ENCODE measurements around the gene CAPG.
A peak's percentile ranks its signal among the peaks of the same experiment; 100 is the strongest.
"Not testable (repeated sequence)": the region's sequence is repeated elsewhere in the genome, so short reads cannot be mapped to it uniquely, and the experiment has no call there.

CAPG gene, protein sequence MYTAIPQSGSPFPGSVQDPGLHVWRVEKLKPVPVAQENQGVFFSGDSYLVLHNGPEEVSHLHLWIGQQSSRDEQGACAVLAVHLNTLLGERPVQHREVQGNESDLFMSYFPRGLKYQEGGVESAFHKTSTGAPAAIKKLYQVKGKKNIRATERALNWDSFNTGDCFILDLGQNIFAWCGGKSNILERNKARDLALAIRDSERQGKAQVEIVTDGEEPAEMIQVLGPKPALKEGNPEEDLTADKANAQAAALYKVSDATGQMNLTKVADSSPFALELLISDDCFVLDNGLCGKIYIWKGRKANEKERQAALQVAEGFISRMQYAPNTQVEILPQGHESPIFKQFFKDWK

DNA sequence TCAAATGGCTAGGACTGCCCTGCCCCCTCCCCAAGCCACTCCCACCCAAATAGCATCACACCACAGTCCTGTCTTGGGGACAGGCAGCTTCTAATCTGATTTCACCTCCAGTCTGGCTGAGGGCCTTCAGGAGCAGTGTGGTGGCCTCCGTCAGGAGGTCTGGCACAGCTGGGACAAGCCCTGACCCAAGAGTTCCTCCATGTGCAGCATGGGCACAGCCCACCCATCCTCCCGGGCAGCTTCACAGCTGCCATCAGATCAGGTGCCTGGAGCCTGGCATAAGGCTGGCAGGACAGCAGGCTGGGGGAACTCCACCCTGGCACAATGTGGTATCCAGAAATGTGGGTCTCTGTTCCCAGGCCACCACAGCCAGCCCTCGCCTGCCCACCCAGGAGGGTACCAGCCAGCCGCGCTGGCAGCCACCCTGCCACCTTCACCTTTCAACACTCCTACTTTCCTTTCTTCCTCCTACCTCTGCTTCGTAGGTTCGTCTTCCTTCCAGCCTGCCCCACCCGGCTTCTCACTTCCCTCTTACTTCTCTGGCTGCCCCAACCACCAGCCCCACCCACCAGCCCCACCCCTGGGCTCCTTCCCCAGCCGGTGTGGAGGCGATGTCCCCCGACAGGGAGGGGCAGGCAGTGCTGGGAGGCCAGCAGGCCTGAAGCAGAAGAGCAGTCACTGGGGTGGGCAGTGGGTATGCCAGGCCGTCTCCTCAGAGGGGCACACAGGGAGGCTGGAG, at the start of gene CAPG:
Gene CAPG (minus strand): TSS at position 522 of the 739 bp plus-strand sequence. CDS start 8,221 bp downstream, outside the sequence.
- peak; percentile 81 to 93 (median 86) for DNase-seq

DNA sequence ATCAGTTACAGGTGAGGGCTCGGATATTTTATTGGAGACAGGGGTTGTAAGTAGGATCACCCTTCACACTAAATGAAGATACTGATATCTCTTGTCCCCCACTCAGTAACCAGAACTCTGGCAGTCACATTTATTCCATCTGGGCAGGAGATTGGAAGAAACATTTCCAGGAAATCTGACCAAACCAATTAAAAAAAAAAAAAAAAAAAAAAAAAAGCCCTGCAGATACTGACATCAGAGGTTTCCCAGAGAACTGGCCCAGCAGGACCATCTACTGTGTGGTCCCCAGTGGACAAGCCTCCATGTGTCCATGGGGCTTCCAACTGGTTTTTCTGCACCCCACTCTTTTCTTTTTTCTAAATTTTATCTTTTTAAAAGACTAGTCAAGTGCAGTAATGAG, 49.6 kb upstream of the CAPG start:
- DNase-seq, result no peak

DNA sequence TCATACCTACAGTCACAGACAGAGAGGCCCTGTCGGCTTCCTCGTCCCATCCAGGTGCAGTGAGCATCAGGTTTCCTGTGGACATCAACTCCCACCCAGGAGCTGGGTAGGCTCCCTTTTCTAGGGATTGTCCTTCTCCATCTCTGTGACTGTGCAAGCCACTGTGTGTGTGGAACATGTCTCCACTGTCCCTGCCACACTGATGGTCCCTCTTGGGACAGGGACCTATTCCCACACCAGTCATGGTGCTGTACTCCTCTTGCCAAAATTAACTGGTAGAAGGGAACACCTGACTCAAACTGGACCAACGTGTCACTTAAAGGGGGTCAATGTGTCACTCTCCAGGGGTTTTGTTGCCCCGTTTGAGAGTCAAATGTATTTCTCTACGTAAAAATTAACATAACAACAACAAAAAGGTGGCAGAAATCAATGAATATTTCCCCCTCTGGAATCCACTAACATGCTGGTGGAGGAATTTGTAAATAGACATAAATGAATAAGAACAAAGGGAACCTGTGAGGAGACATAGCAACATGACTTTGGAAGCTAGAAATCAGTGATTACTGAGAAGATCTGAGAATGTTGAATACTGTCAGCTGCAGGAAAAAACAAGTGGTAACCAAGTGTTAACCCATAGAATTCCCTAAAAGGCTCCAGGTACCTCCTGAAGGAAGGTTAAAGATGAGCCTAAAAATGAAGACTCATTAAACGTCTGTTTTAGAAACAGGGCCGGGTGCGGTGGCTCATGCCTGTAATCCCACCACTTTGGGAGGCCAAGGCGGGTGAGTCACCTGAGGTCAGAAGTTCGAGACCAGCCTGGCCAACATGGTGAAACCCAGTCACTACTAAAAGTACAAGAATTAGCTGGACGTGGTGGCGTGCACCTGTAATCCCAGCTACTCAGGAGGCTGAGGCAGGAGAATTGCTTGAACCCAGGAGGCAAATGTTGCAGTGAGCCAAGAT, 48.7 kb upstream of the CAPG start:
- DNase-seq, result no peak

DNA sequence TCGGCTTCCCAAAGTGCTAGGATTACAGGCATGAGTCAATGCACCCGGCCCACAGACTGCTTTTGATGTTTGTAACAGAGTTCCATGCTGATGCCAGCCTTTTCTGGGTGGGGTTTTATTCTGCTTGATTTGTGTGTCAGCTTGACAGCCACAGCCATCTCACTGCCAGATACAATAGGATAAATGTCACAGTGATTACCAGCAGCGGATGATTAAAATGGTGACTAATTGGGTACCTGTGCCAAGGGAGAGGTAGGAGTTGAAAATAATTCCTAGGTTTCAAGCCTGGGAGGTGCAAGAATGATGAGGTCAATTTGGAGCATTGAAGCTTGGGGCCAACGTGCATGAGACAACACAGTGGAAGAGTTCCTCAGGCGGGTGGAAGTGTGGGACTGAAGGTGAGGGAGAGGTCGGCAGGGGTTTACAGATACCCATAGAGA, 47.7 kb upstream of the CAPG start:
- DNase-seq, result no peak

DNA sequence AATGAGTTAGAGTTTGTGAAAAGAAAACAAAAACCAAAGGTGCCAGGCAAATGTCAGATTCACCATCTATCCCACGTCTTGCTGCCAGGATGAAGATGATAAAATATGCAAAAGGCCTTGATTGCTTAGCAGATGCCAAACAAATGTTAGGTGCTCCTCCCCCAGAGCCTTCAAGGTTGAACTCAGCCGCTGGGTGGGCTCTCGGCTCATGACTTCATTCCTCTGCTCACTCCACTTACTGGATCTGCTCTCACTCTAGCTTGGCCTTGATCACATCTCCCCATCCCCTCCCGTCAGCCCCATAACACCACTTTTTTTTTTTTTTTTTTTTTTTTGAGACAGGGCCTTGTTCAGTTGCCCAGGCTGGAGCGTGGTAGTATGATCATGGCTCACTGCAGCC, 46.9 kb upstream of the CAPG start:
- DNase-seq, result no peak

DNA sequence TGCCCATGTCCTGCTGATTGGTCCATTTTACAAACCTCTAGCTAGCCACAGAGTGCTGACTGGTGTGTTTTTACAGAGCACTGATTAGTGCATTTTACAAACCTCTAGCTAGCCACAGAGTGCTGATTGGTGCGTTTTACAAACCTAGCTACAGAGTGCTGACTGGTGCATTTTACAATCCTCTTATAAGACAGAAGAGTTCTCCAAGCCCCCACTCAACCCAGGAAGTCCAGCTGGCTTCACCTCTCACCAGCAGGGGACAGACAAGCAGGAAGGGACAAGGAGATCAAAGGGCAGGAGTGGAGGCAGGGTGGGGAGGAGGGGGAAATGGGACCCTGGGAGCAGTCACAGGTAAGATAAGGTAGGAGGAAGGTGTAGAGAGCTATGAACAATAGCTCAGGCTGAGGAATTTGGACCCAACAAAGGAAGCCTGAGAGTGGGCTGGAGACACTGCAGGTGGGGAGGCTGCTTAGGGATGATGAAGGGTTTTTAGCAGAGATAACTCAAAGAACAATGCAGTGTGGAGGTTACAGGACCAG, 45.5 kb upstream of the CAPG start:
- no peak for DNase-seq

DNA sequence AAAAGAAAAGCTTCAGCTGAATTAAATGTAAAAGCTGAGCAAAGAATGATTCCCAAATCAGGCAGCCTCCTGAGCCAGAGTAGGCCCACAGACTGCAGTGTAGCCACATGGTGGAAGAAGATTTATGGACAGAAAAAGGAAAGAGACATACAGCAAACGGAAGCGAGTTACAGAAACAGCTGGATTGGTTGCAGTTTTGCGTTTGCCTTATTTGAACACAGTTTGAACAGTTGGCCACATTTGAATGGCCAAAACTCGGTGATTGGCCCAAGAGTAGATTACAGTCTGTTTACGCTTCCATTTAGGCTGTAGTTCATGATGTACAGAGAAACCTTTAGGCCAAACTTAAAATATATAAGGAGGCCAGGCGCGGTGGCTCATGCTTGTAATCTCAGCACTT, 43.4 kb upstream of the CAPG start:
- no peak for DNase-seq

DNA sequence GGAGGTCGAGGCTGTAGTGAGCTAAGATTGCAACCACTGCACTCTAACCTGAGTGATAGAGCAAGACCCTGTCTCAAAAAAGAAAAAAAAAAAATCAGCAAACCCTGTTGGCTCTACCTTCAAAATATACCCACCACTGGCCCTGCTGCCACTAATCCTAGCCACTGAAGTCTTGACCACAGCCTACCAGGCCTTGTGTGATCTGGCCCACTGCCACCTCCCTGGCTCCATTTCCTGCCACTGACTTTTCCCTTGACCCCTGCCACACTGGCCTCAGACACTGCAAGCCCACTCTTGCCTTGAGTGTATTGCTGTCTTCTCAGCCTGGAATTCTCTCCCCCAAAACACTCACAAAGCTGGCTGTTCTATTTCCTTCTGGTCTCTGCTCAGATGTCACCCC, 42.1 kb upstream of the CAPG start:
- no peak for DNase-seq

DNA sequence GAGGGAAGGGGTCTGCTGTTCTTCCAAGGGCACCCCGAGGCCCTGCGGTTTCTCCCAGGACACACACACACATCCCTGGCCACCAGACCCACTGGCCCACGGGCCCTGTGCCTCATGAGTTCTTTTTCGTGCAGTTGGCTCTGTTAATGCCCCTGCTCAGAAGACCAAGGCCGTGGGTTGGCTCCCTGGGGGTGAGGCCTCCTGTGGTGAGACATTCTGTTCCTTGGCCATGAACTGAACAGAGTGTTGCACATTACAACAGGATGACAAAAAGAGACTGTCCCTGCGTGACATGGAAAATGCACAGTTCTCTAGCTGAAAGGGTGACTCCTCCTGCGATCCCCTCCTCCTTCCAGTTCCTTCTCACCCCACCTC, 39.0 kb upstream of the CAPG start:
- DNase-seq, result no peak

DNA sequence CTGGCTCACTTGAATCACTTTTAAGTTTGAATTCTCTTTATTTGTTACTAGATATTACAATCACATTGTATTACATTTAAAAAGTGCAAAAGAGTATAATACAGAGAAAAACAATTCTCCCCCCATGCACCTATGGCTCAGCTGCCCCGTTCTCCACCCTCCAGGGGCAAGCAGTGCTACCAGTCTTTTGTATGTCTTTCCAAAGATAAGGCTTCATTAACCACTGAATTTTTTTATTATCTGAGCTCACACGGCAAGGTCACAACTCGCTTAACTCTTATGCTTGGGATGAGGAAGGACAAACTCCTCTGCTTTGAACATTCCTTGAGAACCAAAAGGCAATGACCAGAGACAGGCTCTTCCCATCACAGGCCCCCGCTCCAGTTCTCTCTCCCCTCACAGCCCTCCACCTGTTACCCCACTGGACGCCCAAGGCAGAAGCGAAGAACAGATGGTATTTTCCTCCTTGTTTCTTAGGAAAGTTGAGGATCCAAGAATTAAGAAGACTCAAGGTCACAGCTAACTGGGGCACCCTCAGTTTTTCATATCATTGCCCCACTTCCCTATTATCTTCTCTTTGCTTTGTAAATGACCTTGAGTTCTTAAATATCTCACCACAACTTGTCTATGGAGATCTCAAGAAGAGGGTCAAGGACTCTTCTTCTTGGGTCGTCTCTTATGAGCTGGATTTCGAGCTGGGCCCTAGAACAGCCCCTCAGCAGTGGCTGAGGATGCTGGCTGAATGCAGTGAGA, 38.5 kb upstream of the CAPG start:
- DNase-seq, result no peak

DNA sequence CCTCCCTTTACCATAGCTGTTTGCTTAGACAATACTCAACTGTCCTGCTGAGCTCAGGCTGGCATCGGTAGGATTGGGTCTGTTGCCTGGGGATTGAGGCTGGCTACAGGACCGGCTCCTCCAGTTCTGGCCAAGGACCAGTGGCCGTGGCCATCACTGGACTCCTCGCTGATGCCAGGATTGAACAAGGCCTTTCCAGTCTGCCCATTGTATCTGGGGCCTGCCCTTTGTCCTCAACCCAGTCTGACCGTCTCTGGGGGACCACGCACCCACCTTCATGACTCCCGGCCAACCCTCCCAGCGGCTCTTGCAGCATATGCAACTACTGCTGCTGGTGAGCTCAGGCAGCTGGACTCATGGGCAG, 37.0 kb upstream of the CAPG start:
- no peak for DNase-seq

DNA sequence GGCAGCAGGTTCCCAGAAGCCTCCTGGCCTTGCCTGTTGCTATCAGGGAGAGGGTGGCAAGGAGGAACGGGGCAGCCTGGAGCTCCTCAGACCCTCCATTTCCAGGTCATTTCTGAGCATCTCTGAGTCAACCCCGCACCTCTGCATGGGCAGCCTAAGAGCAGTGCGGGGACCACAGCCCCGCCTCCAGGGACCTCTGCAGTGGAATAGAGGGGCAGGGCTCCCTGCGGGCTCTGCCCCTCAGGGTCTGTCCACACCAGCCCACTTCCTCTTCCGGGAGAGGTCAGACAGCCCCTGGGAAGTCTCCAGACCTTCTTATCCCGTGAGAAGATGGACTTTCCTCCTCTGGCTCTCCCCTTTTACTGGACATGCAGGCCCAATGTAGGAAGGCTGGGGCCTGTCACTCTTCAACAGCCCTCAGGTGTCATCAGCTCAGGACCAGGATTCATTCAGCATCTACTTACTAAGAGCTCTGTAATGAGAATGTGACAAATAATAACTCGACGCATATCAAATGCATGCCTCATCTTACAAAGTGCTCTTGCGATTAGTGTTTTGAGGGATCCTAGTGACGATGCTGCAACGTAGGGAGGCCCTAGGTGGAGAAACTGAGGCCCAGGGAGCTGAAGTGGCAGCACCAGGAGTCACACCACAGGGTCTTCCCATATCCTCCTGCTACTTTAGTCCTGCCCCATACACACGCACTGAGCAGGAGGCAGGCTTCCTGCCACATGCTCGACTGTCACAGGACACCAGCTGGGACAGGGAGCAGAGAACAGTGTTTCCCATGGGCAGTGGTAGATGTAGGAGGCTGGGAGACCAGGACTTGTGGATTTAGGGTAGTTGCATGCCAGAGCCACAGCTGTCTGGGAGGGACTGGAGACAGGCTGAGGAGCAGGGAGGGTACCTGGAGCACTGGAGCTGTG, 36.4 kb upstream of the CAPG start:
- no peak for DNase-seq

DNA sequence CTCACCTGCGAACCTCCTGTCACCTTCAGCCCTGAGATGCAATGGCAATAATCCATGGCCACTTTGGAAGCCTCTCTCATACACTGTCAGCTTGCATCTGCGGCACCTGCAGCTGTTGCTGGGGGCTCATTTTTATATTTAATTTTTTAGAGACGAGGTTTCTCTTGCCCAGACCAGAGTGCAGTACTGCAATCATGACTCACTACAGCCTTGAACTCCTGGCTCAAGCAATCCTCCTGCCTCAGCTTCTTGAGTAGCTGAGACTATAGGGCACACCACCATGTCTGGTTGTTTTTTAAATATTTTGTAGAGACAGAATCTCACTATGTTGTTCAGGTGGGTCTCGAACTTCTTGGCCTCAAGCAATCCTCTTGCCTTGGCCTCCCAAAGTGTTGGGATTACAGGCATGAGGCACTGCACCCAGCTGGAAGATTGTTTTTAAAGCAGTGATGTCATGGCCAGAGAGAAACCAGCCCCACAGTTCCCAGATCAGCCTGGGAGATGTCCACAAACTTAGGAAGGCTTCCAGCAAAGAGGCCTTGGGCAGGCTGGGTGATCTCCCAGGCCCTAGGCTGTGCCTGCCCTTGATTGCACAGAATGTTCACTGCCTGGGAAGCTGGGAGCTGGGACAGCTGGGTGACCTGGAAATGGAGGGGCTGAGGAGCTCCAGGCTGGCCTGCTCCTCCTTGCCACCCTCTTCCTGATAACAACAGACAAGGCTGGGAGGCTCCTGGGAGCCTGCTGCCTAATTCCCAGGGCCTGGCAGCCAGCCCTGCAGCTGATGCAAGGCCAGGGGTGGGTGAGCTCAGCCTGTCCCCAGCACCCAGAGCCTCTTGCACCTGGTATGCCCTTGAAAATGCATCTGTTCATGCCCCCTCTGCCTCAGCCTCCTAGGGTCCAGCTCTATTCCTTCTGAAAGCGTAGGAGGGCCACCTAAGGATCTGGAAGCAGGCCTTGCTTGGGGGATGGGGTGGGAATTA, 35.4 kb upstream of the CAPG start:
- no peak for DNase-seq

DNA sequence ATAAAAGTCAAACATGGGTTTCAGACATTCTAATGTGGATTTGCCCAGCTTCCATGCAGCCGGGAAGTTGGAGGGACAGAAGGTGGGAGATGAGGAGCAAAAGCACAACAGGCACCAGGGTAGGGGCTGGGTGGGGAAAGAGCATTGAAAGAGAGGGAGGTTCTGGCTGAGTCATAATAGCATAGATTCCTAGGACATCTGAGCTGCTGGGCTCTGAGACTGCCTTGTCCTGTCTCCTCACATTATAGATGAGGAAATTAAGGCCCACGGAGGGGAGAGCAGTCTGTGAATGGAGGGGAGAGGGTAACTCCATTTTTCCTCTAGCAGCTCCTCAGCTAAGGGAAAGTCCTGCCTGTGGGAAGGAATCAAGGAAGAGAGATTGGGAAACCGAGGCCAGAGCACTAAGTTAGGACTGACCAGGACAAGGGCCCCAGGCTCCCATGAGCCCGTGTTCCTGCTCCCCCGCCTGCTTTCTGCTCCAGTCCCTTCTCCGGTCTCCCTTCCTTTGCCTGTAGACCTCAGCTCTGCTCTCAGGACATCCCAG, 34.5 kb upstream of the CAPG start:
- DNase-seq, result no peak

DNA sequence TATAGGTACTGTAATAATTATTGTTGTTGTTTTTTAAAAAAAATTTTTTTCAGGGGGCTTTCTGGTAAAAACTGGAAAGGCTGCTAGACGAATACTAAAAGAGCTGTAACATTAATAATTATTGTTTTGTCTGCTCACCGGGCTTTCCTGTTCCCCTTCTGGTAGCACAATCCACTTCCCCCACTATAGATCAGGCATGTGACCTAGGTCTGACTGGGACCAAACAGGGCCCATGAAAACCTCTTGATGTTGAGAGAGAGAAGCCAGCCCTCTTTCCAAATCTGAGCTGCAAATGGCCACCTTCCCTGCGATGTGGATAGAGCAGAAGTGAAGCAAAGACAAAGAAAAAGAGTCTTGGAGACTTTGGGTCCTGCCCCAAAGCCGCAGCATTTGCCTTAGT, 31.7 kb upstream of the CAPG start:
- peak; percentile 47 to 53 (median 48) for DNase-seq

DNA sequence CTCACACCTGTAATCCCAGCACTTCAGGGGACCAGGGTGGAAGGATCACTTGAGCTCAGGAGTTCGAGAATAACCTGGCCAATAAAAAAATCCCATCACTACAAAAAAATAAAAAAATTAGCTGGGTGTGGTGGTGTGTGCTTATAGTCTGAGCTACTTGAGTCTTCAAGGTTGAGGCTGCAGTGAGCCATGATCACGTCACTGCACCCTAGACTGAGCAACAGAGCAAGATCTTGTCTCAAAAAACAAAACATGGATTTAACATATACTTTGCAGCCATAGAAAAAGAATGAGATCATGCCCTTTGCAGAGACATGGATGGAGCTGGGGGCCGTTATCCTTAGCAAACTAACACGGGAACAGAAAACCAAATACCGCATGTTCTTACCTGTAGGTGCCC, 30.6 kb upstream of the CAPG start:
- no peak for DNase-seq

DNA sequence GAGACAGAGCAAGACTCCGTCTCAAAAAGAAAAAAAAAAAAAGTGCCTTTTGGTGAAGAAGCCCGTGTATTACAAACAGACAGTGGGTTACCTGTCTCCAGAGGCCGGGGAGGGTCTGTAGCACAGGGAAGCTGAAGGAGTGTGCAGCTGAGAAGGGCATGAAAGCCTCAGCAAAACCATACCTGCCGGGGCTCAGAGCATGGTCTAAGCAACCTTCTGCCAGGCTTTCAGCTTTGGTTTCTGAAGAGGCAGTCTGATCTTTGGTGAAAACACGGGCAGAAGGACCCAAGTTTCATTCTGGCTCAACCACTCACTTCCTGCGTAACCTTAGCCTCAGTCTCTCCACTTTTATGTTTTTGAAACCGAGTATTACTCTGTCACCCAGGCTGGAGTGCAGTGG, 29.8 kb upstream of the CAPG start:
- DNase-seq, result no peak

DNA sequence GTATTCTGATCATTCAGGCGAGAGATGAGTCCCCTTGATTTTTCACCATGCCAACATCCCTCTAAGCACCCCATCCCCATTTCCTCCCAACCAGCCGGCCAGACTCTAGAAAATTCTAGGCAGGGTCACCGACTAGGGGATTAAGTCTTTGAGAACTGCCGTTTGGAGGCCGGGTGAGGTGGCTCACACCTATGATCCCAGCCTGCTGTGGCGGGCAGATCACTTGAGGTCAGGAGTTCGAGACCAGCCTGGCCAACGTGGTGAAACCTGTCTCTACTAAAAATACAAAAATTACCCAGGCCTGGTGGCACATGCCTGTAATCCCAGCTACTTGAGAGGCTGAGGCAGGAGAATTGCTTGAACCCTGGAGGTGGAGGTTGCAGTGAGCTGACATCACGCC, 29.4 kb upstream of the CAPG start:
- not testable (repeated sequence) for DNase-seq

DNA sequence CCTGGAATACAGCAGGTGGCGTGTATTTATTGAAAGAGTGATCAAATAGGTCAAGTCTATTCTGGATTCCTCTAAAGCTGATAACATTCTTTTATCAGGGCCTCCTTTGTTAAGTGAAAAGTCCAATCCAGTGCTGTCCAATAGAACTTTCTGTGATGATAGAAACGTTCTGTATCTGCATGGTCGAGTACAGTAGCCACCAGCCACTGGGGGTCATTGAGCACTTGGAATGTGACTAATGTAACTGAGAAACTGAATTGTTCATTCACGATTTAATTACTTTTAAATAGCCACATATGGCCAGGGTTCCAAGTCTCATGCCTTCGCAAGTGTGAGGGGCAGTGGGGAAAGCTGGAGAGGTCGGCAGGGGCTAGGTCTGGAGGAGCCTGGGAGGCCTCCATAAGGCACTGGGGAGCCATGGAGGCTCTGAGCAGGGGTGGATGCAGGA, 28.9 kb upstream of the CAPG start:
- DNase-seq, result no peak
